CD4-positive, alpha-beta T cell treated with Interleukin-10 for 1 hour (primary cell): ENCODE data around the gene SPESP1.

Experiments
- DNase-seq: peaks from one replicate; pipeline ENCODE4 v3.0.0-alpha.2; 2020

Gene SPESP1

DNA sequence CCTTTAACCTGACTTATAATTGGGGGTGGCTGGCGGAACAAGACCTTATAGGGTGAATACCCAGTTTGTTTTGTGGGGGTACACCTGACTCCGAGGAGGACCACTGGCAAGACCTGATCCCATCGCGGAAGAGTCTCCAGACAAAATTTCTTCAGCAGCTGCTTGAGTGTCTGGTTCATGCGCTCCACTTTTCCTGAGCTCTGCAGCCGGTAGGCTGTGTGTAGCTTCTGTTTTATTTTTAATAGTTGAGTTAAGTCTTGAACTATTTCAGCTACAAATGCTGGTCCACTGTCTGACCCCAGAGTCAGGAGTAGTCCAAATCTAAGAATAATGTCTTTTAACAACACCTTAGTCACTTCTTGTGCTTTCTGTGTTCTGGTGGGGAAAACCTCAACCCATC lies 63.0 kb downstream of the SPESP1 start:
- no peak for DNase-seq

DNA sequence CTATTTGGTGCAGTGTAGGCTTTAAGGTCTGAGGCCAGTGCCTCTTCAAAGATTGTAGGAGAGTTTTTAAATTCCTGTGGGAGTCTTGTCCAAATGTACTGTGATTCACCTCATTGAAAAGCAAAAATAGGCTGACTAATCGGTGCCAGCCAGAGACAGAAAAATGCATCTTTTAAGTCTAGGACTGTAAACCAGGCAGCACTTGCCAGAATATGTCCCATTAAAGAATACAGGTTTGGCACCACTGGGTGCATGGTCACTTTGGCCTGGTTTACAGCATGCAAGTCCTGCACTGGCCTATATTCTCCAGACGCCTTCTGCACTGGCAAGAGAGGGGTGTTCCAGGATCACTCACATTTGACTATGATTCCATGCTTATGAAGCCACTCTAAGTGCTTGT lies 63.8 kb downstream of the SPESP1 start:
- no peak for DNase-seq

DNA sequence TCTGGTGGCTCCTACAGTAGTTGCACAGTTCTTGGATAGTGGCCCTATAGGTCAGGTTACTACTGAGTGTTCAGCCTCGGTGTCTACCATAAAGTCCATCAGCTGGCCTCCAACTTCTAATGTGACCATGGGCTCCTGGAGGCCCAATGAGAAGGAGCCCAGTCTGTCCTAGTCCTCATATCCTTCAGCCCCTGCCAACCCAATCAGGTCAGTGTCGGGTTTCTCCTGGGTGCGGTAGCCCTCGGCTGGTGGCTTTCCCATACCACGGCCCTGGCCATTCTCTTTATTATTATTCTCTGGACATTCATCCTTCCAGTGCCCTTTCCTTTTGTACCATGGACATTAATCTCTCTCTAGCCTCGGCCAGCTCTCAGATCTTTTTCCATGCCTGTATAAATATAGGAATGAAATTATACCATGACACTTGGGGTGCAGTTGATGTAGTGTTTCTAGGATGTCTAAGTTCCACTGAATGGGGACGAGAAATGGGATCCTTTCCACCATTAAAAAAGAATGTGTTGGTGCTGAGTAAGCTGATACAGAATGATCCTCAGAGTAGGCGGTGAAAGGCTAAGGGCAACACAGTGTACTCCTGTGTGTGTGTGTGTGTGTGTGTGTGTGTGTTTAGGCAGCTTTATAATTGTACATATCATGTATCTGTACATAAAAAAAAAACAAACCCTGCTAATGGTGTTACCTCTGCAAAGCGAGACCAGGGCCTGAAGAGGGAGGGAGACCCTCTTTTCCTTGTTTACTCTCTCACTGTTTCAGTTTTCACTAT lies 64.8 kb downstream of the SPESP1 start:
- DNase-seq: no peak
